SH-SY5Y (cell line): Measurements from ENCODE around the gene FCRLA.

Experiments used
- GATA2 ChIP-seq: IDR thresholded peaks from 2 replicates; pipeline ENCODE4 v1.6.1; 2011; ENCODE audit warnings: mild to moderate bottlenecking, low read depth, low read length
- GATA3 ChIP-seq: IDR thresholded peaks from 2 replicates; pipeline ENCODE4 v1.6.1; 2011; ENCODE audit warnings: low read depth, mild to moderate bottlenecking, low read length, moderate library complexity

- TF ChIP-seq GATA3: no peak
- TF ChIP-seq GATA2: no peak
These were observed 2.3 kb downstream of the FCRLA start for GRCh38 chr1:161709373-161709772.
